Dedifferentiated amniotic fluid mesenchymal stem cell (primary cell): ENCODE data around the gene DPEP1.

Experiments
- DNase-seq: peaks from one replicate; pipeline ENCODE4 v3.0.0-alpha.2; 2016; ENCODE audit errors: extremely low spot score

DPEP1 gene

DNA sequence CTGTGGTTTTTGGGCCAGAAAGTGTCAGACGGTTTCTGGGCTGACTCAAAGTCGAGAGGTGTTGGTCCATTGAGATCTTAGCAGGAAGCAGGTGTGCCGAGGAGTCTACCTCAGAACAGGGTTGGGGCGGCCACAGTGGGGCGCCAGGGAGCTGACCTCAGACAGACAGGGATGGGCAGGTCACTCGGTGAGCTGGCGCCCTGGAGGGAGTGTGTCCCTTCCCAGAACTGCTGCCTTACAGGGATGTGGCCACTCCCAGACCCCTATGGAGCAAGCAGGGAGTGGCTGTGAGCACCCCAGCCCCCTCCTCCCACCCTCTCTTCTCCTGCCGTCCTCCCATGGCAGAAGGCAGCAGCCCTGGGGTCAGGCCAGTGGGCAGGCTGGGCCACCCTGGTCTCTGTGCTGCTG lies 14.0 kb upstream of the DPEP1 start:
- DNase-seq, result no peak

DNA sequence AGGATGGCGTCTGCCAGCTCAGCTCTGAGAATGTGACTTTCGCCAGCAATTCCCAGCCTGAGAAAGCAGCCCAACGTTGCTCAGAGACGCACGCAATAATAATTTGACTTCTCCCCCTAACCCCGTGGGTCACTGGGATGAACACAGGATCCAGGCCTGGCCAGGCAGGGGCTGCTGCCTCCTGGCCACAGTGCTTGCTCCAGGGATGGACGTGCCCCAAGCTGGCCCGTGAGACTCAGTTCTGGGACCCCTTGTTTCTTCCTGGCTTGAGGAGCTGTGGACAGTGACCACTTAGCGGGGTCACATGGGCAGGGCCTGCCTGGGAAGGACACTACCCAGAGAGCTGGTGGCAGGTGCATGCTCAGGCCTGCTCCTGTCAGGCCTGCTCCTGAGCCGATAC lies 13.5 kb upstream of the DPEP1 start:
- no peak for DNase-seq

DNA sequence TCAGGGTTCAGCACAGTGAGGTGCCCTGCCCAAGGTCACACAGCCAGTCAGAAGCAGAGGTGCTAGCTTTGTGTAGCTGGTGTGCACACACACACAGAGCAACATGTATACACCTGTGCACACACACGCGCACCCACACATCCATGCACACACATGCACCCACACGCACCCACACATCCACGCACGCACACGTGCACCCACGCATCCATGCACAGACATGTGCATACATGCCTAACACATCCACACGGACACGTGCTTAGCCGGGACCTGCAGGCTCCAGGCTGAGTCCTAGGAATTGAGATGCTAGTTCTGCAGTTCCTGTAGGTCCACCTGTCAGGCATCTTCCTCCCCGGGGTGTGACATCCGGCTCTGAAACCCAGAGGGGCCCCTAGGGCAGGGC lies 13.0 kb upstream of the DPEP1 start:
- no peak for DNase-seq

DNA sequence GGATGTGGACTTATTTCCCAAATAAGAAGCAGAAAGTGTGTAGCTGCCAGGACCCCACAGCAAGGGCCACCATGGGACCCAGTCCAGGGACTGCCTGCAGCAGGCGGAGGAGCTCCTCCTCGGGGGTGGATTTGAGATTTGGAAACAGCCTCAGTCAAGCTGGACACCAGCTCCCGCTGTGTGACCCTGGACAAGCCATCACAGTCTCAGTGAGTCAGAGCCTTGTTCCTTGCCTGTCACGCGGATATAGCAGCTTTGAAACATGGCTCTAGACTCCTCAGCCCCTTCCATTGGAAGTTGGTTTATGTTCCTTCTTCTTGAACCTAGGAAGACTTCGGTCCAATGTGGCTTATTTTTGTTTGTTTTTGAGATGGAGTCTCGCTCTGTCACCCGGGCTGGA lies 12.5 kb upstream of the DPEP1 start:
- DNase-seq, result no peak

DNA sequence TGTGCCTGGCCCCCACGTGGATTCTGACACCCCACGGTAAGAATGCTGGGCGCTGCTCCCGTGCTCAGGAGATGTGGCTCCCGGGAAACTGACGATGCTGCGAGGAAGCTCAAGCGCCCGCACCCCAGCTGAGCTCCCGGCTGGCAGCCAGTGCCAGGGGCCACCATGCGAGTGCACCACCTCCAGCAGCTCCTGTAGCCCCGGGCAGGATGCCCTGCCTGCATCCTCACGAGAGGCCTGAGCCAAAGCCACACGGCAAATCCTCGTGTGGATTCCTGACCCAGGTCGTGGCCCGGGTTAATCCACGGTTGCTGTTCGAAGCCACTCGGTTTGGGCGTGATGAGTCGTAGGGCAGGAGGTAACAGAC lies 11.6 kb upstream of the DPEP1 start:
- no peak for DNase-seq

DNA sequence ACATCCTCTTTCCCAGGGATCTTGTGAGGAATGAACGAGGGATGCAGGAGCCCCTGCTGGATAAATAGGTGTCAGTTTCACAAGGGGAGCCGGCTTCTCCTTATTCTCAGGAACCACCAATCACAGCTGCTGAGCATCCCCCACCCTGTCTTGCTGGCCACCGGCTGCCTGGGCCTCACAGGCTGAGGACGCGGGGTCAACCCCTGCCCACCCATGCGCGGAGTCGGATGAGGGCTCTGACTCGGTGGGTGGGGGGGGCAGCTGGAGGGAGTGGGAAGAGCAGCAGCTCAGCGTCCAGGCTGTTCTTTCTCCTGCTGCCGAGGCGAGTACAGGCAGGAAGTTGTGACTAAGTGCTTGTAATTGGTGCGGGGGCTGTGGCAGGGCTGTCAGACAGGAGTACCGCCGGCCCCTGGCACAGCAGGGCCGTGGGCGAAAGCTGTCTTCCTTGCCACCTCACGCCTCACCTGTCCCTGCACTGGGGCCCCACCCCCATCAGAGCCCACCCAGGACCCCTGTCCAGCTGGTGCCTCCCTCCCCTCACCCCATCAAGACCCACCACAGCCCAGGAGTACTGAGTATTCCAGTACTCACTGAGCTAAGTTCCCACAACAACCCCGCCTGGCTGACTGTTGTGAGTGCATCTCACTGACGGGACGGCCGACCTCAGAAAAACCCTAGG lies 11.0 kb upstream of the DPEP1 start:
- DNase-seq, result peak; percentile 67

DNA sequence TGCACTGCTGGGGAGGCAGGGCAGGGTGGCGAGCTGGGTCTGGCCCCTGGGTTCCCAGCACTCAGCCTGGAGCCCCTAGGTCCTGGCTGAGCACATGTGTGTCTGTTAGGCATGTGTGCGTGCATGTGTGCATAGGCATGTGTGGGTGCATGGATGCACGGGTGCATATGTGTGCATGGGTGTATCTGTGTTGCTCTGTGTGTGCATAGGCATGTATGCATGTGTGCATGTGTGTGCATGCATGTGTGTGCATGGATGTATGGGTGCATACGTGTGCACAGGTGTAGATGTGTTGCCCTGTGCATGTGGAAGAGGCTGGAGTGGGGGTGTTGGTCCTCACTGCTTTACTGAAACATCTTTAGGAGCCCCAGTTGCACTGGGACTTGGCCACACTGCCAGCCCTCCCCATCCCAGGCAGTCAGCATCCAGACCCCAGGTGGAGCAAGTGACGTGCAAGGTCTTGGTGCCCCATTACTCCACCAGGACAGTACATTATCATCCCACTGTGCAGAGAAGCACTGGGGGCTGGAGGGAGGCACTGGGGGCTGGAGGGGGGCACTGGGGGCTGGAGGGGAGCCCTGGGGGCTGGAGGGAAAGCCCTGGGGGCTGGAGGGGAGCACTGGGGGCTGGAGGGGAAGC lies 10.4 kb upstream of the DPEP1 start:
- DNase-seq, result no peak

DNA sequence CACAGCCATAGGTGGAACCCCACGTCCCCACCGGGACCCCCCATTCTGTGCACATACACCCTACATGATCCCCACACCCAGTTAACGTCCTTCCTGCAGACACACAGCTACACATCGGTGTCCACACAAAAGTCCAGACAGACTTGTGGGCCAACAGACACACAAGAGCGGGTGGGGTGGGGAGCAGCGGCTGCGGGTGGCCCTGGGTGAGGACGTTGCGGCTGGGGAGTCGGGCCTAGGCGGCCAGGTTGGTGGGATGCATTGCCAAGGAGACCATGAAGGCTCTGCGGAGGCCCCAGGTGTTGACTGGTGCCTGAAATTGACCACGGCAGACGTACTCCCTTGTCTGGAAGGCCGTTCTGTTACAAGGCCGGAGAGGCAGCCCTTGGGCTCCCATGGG lies 8.7 kb upstream of the DPEP1 start:
- no peak for DNase-seq

DNA sequence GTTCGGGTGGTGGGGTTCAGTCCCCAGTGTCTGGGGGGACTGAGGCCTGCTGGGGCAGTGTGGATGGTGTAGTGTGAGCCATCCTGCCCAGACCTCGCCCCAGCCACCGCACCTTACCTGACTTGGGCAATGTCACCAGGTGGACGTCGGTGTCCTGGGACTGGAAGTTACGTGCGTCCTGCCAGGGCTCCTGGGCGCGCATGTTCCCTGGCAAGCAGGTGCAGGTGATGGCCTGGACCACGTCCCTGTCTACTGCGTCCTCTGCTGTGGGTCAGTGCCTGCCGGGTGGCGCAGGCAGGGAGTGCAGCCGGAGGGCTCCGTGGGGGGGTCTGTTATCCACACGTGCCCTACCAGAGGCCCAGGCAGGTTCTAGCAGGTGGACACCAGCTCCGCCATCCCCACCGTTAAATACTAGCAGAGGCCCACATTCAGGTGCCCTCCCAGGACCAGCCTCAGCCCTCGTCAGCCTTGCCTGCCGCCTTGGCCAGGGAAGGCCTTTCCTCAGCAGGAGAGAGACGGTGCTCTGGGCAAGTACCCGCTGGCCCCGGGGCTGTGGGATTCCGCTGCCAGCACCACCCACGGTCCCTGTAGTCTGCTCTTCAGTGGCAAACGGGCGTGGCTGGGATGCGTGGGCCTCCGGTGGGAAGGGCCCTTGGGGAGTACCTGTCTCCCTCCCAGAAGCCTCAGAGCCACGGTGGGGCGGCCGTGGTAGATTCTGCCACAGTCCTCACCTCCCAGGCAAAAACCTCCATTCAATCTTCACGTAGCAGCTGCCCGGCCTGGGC lies 8.1 kb upstream of the DPEP1 start:
- DNase-seq, result no peak

DNA sequence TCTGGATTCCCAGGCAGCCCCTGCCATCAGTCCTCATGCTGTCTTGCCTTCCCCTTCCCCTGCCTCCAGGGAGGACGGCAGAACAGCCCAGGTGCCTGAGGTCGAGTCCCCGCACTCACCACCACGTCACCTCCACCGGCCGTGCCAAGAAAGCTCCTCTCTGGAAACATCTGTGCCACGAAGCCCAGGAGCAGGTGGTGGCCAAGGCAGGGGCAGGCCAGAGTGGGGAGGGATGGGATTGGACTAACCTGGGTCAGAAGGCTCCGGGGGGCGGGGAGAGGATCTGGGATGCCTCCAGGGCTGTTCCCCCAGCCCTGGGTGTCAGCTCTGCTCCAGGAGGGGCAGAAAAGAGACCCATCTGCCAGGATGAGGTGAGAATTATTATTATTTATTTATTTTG lies 7.4 kb upstream of the DPEP1 start:
- DNase-seq, result no peak

DNA sequence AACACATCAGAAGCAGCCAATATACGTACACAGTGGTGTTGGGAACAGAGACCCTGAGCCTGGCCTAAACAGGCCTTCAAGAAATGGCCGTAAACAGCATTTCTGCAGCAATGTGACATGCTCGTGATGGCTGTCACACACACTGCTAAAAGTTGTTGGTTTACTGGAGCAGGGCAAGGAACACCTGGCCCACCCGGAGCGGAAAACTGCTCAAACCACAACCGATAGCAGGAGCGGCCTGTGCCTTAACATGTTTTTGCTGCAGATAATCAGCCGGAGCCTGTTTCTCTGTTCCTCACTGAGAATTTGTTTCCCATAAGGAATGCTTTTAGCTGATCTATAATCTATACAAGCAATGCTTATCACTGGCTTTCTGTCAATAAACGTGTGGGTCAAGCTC lies 6.0 kb upstream of the DPEP1 start:
- DNase-seq, result no peak

DNA sequence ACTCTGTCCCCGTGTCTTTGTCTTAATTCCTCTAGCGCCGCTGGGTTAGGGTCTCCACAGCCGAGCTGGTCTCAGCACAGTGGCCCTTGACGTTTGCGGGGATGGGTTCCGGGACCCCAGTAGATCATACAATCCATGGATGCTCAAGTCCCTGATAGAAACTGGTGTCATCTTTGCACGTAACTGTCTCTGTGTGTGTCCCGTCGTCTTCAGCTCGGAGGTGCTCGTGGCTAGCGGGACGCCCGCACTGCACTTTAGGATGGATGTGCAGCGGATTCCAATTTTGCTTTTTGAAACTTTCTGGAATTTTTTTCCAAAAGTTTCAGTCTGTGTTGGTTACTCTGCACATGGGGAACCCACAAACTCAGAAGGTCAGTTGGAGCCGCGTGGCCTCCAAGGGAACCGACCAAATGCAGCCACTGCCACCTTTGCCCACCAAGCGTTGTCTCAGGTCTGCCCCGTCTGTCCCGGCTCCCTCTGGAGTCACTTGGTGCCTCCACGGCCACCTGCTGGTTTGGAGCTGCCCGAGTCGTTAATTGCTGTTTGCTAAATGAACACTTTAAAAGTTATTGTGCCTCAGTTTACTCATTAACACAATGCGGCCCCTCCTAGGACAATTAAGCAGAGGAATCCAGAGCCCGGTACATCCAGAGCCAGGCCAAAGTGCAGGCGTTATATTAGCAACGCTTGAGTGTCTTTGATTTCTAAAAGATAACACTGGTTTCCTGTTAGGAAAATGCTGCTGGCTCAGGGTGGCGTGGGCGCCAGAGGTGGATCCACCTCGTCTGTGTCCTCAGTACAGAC lies 5.3 kb upstream of the DPEP1 start:
- no peak for DNase-seq

DNA sequence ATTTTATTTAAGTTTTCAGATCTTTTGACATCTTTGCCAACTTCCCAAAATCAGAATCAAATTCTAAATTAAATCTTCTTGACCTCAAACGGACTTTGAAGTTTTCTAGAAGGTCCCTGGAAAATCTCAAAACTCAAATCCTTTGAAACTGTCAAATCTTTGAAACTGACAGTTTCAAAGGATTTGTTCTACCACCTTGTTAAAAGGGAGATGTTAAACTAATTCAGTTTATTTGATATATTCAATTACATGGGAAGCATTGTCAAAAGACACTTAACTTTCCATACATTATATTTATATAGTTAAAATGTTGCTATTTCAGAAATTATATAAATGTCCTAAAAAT lies 3.4 kb upstream of the DPEP1 start:
- no peak for DNase-seq

DNA sequence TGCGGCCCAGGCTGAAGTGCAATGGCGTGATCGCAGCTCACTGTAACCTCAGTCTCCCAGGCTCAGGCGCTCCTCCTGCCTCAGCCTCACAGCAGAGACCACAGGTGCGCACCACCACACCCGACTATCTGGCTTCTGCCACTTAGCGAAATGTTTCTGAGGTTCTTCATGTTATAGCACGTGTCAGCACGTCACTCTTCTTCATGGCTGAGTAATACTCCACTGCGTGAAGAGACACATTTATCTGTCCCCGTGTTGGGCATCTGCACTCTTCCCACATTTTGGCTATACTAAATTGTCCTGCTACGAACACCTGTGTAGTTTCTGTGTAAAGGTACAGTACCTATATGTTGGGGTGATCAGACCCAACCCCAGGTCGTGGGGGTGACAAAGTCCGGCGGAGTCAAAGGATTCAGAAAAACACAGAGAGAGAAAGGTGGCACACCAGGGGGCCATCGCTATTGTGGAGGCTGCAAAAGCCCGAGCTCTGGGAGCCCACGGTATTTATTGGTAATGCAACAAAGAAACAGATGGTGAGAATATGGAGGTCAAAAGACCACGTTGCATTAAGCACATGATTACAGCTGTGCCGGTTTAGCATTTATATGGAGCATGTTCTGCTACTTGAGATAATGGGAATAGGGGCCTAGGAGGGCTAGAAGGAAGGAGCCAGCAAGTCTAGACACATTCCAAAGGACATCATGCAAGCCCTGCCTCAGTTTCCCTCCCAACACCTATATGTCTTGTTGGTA lies 851 bp upstream of the DPEP1 start:
- no peak for DNase-seq

DNA sequence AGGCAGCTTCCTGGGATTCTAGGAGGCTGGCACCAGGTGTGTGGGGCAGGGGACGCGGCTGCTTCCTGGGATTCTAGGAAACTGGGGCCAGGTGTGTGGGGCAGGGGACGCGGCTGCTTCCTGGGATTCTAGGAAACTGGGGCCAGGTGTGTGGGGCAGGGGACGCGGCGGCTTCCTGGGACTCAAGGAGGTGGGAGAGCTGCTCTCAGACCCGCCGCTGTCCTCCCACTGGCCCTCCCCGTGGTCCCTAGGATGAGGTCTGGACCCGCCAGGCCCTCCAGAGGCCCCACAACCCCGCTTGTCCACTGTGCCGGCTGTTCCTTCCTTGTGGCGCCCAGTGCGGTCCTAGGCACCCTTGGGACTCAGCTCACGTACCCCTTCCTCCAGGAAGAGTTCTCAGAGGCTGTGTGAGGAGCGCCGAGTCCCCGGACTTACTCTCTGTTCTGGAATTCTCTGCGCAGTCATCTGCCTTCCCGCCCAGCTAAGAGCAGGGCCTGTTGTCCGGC lies 565 bp downstream of the DPEP1 start:
- no peak for DNase-seq

DNA sequence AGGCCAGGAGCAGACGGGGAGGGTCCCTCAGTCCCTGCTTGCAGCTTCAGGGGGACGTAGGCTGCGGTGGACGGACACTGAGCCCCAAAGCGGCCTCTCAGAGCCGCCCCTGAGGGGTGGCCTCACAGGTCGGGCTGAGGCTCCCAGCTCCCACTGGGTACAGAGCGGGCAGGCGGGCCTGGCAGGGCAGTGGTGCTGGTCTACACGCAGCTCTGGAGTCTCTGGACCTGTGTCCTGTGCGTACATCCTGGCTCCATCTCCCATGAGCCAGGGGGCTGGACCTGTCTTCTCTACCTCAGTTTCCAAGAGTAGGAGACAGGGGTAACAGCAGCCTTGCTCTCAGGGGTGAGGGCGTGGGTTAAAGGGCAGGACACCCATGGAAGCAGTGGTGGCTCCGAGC lies 1.7 kb downstream of the DPEP1 start:
- DNase-seq, result no peak

DNA sequence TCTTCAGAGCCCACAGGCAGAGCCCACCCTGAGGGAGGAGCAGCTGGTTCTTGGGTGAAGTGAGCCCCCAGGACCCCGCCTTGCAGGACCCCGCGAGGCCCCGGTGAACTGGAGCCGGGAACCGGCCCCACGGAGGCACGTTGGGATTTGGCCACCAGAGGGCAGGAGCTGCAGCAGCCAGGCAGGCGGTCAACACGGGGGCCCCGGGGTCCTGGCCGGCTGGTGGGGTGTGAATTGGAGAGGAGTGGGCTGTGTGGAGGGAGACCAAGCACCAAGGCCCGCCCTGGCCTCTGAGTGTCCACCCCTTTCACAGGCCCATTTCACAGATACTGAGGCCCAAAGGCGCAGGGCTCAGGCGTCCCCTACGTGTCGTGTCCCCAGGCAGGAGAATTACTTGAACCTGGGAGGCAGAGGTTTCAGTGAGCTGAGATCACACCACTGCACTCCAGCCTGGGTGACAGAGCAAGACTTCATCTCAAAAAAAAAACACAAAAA lies 2.2 kb downstream of the DPEP1 start:
- no peak for DNase-seq

DNA sequence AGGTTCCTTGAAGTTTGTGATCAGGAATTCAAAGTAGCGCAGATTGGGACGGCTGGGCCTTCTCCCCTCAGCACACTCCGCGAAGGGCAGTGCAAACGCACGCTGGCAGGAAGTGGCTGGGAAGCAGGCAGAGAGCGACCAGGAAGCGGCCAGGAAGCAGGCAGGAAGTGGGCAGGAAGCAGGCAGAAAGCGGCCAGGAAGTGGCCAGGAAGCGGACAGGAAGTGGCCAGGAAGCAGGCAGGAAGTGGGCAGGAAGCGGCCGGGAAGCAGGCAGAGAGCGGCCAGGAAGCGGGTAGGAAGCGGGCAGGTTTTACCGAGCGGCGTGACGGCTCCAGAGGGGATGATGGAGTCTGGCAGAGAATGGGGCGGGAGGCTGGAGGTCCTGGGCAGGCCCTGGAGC lies 3.2 kb downstream of the DPEP1 start:
- no peak for DNase-seq

DNA sequence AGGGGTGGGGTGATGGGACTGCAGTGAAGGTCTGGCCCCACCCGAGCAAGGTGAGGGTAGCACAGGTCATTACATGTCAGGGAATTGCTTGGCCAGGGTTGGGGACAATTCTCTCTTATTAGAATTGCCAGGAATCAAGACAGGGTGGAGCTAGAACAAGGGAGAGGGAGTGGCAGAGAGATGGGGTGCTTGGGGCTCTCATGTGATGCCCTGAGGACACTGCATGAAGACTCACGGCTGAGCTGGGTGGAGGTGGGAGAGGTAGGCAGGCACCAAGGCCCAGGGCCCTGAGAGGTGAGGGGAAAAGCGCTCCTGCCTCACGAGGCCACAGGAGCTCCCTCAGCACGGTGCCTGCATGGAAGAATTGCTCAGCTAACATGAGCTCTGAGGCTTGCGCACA lies 3.6 kb downstream of the DPEP1 start:
- no peak for DNase-seq

DNA sequence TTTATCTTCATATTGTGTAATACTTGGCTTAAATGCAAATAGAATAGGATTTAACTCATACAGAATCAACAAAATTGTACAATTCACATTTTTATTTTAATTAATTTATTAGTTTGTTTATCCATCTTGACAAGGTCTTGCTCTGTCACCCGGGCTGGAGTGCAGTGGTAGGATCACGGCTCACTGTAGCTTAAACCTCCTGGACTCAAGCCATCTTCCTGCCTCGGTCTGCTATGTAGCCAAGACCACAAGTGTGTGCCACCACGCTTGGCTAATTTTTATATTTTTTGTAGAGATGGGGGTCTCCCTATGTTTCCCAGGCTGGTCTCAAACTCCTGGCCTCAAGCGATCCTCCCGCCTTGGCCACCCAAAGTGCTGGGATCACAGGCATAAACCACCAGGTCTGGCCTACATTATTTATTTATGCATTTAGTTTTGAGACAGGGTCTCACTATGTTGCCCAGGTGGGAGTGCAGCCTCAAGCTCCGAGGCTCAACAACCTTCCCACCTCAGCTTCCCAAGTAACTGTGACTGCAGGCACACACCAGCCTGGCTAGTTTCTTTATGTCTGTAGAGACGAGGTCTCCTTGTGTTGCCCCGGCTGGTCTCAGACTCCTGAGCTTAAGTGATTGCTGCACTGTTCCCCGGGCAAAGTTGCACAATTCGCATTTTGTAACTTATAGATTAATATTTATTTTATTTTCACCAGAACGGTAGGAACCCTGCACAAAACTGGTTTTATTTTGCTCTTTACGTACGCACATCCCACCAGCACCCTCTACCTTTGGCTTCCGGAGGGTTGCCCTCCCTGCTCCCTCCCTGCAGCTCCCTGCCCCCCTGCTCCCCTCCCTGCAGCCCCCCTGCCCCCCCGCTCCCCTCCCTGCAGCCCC lies 4.9 kb downstream of the DPEP1 start:
- DNase-seq, result no peak
